ENCODE results near the gene PPP2R2D.
"Not testable (repeated sequence)": the region's sequence is repeated elsewhere in the genome, so short reads cannot be mapped to it uniquely, and the experiment has no call there.

- TF ChIP-seq, protein P1, sequence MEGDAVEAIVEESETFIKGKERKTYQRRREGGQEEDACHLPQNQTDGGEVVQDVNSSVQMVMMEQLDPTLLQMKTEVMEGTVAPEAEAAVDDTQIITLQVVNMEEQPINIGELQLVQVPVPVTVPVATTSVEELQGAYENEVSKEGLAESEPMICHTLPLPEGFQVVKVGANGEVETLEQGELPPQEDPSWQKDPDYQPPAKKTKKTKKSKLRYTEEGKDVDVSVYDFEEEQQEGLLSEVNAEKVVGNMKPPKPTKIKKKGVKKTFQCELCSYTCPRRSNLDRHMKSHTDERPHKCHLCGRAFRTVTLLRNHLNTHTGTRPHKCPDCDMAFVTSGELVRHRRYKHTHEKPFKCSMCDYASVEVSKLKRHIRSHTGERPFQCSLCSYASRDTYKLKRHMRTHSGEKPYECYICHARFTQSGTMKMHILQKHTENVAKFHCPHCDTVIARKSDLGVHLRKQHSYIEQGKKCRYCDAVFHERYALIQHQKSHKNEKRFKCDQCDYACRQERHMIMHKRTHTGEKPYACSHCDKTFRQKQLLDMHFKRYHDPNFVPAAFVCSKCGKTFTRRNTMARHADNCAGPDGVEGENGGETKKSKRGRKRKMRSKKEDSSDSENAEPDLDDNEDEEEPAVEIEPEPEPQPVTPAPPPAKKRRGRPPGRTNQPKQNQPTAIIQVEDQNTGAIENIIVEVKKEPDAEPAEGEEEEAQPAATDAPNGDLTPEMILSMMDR (IDR thresholded peaks at IDR 0.05) = not testable (repeated sequence)
- TF ChIP-seq POLR2A (IDR thresholded peaks at IDR 0.05) = not testable (repeated sequence)
Observed at GRCh38 chr10:131949908-131950307, 49.1 kb downstream of the PPP2R2D start.
